Fibroblast of skin of back (primary cell): ENCODE data around the gene PGA5.
"Not testable (repeated sequence)": the region's sequence is repeated elsewhere in the genome, so short reads cannot be mapped to it uniquely, and the experiment has no call there.

Source experiments
- DNase-seq: peaks from one replicate; pipeline ENCODE4 v3.0.0-alpha.2; 2013

The PGA5 gene

DNA sequence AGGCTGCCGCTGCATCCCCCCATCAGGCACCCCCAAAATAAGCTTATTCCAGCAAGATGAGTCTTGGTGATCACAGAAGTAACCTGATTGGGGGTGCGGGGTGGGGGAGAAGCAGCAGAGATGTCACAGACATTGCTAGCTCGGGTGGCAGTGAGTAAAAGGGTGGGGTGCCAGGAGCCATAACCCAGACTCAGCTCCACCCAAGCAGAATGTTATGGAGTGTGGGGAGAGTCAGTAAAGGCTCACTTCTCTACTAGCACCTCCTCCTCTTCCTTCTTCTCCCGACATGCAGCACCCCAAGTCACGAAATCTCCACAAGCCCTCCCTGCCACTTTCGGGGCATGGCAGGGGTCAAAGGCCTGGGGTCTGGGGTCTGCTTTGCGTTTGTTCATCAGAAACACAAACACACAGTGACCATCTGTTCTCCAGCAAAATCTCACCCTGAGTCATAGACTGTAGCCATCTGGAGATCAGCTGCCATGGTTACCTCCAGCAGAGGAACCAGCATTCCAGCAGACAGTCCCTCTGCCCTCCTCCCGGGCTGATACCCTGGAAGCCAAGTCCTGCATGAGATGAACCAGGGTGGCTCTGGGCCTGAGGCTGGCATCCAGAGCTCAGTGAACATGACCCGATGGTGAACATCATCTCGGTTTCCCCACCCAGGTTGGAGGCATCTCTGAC lies 14.4 kb upstream of the PGA5 start:
- DNase-seq: not testable (repeated sequence)

DNA sequence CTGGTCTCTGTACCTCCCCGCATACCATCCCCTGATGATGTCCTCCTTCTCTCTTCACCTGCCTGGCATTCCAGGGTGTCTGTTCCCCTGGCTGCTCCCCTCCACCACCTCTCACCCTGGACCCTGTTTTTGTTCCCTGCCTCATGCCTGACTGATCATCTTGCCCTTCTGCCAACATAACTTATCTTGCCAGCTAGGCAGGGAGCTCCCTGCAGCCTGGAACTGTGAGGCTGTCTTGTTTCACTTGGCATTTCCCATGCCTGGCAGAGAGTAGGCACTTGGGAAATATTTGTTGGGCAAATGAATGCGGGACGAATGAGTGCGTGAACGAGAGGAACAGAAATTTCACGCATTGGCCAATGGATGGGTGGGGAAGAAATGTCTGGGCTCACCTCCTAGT lies 11.5 kb upstream of the PGA5 start:
- DNase-seq: not testable (repeated sequence)

DNA sequence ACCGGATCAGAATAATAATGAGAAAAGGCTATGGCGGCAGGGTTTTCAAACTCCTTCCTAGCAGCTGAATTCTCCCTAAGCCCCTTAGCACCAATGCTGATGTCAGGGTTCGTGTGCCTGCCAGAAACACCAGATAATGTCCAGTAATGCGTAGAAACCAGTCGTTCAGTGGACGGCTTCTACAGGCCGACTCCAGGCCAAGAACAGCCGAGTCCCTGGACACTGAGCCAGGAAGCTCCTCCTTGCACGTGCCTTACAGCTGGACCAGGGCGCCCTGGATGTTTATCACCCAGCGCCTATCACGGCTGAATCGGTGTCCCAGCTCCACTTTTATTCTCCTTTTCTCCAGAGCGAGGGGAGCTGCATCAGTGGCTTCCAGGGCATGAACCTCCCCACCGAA lies 9.9 kb upstream of the PGA5 start:
- not testable (repeated sequence) for DNase-seq

DNA sequence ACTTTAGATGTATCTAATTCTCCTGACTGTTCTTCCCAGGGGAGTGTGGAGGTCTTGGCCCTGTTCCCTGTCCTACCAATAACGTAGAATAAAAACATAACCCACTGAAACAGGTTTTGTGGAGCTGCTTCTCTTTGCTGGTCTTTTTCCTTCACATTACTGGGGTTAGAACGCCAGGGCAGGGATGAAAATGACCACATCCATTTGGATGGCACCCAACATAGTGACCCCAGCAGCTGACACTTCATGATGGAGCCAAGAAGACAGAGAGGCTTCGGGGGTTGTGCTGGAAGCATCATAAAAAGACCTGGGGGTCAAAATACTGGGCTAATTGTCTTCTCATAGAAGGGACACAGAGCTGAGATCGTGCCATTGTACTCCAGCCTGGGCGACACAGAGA lies 9.4 kb upstream of the PGA5 start:
- not testable (repeated sequence) for DNase-seq

DNA sequence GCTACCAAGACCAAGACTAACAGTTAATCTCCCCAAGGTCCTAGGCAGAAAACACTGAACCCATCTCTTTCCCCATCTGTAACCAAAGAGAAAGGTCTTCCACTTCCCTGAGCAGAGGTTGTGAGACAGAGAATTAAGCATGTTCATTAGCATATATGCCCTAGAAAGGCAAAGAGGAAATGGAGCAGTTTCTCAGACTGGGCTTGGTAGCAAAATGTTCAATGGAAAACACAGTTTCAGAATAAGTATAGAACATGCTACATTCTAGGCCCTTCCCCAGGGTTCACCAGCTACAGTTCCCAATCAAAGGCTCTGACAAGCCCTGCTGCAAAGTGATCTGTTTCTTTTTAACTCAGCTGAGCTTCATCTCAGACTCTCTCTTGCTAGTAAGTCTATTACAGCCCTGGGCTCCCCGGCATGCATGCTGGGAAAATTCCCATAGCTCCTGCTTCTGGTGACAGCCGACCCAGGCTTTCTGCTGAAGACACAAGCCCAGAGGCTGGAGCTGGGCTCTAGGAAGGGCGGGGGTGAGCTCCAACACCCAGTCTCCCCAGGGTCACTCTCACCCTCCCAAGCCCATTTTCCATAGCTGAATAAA lies 8.3 kb upstream of the PGA5 start:
- not testable (repeated sequence) for DNase-seq

DNA sequence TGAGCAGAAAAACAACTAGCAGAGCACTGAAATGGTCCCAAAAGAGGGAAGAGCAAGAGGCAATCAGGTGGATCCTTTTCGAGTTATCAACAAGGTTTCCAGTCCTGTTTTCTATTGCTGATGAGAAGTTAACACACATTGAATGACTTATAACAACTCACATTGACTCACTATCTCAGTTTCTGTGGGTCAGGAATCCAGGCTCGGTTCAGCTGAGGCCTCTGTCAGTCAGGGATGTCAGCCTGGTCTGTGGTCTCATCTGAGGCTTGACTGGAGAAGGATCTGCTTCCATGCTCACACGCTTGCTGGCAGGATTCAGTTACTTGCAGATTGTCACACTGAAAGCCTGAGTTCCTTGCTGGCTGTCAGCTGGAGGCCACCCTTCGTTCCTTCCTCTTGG lies 3.8 kb upstream of the PGA5 start:
- not testable (repeated sequence) for DNase-seq

DNA sequence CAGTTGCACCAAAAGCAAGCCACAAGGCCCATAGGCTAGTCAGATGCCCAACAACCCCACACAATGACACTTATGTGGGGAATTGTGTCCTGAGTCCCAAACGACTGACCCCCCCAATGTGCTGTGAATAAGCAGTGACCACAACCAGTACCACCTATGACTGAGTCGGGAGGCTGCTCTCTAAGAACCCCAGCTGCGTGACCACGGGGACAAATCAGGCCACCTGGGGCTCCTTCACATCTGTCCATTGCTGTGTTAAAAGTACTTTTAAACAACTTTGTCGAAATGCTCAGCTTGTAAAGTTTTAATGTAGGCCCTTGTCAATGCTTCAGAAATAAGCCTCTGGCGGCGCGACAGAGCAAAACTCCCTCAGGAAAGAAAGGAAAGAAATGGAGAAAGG lies 687 bp upstream of the PGA5 start:
- not testable (repeated sequence) for DNase-seq

DNA sequence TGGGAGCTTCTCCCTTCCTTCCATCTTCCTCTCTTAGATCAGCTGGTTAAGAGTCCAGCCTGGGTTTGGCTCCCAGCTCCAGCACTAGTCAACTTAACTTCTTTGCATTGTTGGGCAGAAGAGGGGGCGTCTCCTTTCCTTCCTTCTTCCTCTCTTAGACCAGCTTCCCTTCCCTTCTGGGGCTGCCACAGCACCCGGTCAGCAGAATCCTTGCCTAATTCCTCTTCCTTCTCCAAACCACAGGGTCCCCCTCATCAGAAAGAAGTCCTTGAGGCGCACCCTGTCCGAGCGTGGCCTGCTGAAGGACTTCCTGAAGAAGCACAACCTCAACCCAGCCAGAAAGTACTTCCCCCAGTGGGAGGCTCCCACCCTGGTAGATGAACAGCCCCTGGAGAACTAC lies 551 bp downstream of the PGA5 start:
- not testable (repeated sequence) for DNase-seq

DNA sequence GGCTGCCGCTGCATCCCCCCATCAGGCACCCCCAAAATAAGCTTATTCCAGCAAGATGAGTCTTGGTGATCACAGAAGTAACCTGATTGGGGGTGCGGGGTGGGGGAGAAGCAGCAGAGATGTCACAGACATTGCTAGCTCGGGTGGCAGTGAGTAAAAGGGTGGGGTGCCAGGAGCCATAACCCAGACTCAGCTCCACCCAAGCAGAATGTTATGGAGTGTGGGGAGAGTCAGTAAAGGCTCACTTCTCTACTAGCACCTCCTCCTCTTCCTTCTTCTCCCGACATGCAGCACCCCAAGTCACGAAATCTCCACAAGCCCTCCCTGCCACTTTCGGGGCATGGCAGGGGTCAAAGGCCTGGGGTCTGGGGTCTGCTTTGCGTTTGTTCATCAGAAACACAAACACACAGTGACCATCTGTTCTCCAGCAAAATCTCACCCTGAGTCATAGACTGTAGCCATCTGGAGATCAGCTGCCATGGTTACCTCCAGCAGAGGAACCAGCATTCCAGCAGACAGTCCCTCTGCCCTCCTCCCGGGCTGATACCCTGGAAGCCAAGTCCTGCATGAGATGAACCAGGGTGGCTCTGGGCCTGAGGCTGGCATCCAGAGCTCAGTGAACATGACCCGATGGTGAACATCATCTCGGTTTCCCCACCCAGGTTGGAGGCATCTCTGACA lies 4.4 kb downstream of the PGA5 start:
- not testable (repeated sequence) for DNase-seq

DNA sequence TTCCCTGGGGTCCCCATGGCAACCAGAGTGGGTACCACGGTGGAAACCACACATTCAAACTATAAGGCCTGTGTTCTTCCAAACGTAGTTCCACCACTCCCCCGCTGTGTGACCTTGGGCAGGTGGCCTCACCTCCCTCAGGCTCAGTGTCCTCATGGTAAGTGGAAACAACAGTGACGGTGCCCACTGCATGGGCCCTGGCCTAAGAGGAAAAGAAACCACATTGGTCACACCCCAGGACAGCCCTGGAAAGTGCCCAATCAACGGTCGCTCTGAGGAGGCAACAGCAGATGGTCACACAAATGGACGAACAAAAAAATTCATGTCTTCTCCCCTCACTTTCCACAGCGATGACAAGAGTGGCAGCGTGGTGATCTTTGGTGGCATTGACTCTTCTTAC lies 7.1 kb downstream of the PGA5 start:
- DNase-seq: not testable (repeated sequence)

DNA sequence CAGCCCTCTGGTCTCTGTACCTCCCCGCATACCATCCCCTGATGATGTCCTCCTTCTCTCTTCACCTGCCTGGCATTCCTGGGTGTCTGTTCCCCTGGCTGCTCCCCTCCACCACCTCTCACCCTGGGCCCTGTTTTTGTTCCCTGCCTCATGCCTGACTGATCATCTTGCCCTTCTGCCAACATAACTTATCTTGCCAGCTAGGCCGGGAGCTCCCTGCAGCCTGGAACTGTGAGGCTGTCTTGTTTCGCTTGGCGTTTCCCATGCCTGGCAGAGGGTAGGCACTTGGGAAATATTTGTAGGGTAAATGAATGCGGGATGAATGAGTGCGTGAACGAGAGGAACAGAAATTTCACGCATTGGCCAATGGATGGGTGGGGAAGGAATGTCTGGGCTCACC lies 8.2 kb downstream of the PGA5 start:
- DNase-seq: not testable (repeated sequence)

DNA sequence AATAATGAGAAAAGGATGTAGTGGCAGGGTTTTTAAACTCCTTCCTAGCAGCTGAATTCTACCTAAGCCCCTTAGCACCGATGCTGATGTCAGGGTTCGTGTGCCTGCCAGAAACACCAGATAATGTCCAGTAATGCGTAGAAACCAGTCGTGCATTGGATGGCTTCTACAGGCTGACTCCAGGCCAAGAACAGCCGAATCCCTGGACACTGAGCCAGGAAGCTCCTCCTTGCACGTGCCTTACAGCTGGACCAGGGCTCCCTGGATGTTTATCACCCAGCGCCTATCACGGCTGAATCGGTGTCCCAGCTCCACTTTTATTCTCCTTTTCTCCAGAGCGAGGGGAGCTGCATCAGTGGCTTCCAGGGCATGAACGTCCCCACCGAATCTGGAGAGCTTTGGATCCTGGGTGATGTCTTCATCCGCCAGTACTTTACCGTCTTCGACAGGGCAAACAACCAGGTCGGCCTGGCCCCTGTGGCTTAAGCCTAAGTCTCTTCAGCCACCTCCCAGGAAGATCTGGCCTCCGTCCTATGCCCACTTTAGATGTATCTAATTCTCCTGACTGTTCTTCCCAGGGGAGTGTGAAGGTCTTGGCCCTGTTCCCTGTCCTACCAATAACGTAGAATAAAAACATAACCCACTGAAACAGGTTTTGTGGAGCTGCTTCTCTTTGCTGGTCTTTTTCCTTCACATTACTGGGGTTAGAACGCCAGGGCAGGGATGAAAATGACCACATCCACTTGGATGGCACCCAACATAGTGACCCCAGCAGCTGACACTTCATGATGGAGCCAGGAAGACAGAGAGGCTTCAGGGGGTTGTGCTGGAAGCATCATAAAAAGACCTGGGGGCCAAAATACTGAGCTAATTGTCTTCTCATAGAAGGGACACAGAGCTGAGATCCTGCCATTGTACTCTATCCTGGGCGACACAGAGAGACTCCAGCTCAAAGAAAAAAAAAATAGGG lies 10.1 kb downstream of the PGA5 start:
- DNase-seq: not testable (repeated sequence)

DNA sequence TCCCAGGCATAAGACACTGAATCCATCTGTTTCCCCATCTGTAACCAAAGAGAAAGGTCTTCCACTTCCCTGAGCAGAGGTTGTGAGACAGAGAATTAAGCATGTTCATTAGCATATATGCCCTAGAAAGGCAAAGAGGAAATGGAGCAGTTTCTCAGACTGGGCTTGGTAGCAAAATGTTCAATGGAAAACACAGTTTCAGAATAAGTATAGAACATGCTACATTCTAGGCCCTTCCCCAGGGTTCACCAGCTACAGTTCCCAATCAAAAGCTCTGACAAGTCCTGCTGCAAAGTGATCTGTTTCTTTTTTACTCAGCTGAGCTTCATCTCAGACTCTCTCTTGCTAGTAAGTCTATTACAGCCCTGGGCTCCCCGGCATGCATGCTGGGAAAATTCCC lies 11.4 kb downstream of the PGA5 start:
- not testable (repeated sequence) for DNase-seq

DNA sequence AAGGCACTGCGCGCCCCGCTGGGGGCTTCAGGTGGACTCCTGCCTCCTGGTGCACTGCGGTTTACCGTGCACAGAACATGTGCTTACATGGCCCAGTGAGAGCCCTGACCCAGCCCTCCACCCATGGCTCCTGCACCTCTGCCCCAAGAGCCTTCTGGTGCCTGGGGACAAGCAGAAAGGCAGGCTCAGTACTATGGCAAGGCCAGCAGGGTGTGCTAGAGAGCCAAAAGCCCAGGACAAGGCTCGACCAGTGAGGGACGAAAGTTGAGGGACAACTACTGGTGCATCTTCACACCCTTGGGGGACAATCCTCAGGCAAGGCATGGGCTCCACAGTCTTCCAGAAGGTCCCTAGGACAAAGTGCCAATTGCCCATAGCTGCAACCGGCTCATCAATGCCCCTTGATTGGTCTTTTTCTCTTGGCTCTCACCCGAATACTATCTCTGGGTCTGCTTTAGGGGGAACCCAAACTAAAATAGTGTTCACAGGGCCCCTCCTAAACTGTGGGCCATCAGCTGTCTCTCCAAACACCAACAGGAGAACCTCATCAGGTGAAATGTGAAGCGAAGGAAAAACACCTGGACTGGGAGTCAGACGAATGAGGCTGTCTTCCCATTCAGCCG lies 13.5 kb downstream of the PGA5 start:
- DNase-seq: peak; percentile 50

DNA sequence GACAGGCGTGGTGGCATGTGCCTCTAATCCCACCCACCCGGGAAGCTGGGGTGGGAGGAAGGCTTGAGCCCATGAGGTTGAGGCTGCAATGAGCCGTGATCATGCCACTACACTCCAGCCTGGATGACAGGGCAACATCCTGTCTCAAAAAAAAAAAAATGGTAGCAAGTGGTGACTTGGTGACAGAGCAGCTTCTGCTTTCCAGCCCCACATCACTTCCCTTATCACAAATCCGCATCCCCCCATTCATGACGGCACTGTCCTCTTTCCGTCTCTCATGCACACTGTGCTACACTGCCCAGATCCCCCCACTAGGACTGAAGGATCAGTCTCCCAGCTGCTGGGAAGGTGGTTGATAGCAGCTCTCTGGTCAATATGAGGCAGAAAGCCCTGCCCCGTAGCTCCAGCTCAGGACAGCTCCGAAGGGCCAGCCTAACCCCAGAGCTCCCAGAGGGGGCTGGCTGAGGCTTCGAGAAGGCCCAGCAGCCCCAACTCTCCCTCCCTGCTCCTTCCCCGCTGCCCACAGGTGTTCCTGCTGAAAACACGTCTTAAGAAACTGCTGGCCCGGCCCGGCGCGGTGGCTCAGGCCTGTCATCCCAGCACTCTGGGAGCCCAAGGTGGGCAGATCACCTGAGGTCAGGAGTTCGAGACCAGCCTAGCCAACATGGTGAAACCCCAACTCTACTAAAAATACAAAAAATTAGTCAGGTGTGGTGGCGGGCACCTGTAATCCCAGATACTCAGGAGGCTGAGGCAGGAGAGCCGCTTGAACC lies 15.9 kb downstream of the PGA5 start:
- no peak for DNase-seq

DNA sequence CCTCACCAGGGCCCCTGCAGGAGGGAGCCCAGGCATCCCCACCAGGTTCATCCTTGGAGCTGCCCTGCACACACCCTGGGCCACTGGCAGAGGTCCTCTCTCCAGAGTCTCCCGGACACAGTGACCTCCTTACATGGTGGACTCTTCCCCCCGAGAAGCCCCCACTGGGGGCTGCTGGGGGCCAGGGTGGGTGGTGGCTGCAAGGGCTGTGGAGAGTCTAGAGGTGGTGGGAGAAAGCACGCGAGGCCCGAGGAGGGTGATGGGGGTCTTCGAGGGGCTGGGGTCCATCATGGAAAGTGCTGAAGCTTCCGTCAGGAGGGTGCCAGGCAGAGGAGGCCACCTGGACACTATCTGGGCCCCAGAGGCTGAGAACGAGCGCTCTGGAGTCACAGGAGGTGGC lies 17.6 kb downstream of the PGA5 start:
- DNase-seq: no peak

DNA sequence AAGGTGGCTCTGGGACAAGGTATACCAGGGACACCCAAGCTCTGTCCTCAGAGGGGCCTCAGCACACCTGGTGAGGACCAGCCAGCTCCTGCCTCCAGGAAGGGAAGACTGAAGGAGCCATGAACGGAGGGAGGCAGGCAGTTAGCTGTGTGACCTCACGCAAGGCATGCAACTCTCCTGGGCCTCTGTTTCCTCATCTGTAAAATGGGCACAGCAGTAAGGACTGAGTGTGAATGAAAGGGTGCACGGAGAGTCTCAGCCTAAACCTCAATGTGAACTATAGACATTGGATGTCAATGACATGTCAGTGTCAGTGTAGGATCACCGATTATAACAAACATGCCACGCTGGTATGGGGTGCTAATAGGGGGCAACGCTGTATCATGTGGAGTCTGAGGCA lies 18.4 kb downstream of the PGA5 start:
- no peak for DNase-seq

DNA sequence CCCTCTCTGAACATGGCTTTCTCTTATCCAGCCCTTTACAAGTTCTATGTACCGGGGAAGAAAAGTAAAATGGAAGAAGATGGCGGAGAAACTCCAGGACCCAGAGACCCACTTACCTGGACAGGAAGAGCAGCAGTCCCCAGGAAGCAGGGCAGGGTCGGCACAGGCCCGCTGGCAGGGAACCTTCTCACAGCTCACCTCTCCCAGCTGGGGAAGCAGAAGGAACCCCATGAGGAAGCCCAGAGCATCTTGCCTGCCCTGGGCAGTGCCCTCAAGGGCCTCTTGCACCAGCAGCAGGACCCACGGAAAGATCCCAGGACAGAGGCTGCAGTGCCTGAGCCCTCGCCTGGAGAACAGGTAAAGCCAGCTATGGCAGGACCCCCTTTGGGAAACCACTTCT lies 23.4 kb downstream of the PGA5 start:
- no peak for DNase-seq

DNA sequence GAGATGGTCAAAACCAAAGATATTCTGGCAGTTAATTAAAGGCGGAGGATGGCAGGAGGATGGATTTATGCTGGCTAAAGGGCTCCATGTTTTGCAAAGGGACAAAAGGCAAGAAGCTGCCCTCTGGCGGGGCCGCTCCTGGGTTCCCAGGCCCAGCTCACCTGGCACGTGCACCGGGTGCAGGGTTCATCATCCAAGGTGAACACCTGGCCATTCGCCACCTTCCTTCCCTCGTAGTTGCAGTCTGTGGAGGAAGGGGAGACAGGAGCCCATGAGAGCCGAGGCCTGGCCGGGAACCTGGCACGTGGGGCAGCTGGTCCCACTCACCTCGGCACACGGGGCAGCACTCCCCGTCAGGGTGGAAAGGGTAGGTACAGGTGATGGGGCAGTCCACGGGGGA lies 23.8 kb downstream of the PGA5 start:
- no peak for DNase-seq

DNA sequence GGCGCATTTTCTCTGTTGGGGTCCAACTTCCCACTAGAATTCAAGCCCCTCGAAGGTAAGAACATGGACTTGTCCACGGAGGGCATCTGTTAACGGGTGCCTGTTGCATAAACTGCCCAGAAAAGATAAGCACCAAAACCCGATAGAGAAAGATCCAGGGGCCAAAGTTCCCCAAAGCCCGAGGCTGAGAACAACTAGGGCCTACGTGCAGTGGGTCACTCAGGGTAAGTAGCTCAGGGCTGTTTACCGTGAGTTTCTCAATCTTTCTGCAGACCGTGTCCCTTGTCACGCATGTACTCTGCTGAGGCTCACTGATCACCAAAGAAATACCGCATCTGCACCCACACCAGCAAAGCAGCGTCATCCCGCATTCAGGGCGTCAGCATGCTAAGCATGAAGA lies 24.4 kb downstream of the PGA5 start:
- DNase-seq: no peak

DNA sequence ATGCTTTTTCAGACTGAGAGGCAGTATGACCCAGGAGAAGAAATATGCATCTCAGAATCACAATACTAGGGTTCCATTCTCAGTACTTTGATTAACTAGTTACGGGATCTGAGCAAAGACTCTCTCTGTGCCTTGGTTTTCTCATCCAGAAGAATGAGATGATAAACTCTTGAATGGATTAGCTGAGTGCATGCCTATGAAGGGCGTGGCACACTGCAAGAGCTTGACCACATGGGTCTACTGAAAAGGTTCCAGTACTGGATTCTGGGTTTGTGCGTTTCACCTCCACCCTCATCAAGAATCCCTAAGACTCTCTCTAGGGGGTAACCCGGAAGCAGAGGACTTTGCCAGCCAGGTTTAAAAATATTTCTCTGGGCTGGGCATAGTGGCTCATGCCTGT lies 25.6 kb downstream of the PGA5 start:
- DNase-seq: peak; percentile 24

DNA sequence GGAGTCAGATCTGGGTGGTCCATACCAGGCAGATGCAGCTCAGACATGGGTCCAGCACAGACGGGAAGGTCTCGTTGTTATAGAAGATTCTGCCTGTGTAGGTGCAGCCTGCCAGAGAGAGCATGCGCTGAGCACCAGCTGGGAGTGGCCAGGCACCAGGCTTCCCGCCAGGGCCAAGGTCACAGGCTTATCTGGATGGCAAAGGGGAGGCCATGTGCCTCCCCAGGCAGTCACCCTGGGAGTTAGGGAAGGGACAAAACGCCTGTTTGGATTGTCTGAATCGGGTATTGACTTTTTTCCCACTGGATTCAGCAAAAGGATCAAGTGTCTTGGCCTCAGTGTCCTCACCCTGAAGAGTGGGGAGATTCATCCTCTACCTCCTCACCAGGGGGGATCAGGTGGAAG lies 26.5 kb downstream of the PGA5 start:
- DNase-seq: no peak
